Thyroid gland (tissue), 4 donors: Measurements from ENCODE around the gene EZR.

Source experiments
- CTCF ChIP-seq, 6 experiments: fragments of 200-600 bp in 3 of 6; fragments of 450-650 bp in 3 of 6; sonication (generic) in 3 of 6; IDR thresholded peaks; one replicate each; pipeline ENCODE4 v1.5.1; 2016 to 2019; ENCODE audit warnings: antibody characterized with exemption in 6 of 6, mild to moderate bottlenecking in 2 of 6, inconsistent platforms in 1 of 6, moderate library complexity in 1 of 6
- POLR2A ChIP-seq, 2 donors: fragments of 450-650 bp; IDR thresholded peaks; one replicate each; pipeline ENCODE4 v1.6.1; 2017; ENCODE audit warnings: antibody characterized with exemption in 2 of 2, mild to moderate bottlenecking in 2 of 2, moderate library complexity in 1 of 2

- no peak for TF ChIP-seq POLR2A (IDR thresholded peaks at IDR 0.05)
- peak in 3 of 6 experiments; percentile 21 to 40 (median 37) for TF ChIP-seq CTCF (IDR thresholded peaks at IDR 0.05)
Measured at GRCh38 chr6:158718461-158719046, 100.6 kb downstream of the EZR start.
